ENCODE results near the gene KIF26A. TPM values are rescaled to one million over a fixed set of nuclear protein-coding genes. Genes with fewer than 3 reads are reported as not detected.
"Not testable (repeated sequence)": the region's sequence is repeated elsewhere in the genome, so short reads cannot be mapped to it uniquely, and the experiment has no call there.

Gene KIF26A
- total and polyA plus RNA-seq, 10 donors: 0.72 to 21.9 (median 9.2) TPM

- Histone ChIP-seq H3K4me1 (peaks cover 0 to 55% (median 12%) of the 10 kb centered on the region in 6 donors), H3K36me3 (no peaks in the 10 kb centered on the region), H3K9me3 (peaks cover 0 to 13% (median 10%) of the 10 kb centered on the region in 8 donors), H3K27ac (peak overlapping the region in 1 of 8 donors; percentile 52), H3K4me3 (peak overlapping the region in 1 of 8 donors; percentile 45), H3K27me3 (replicated peaks in 1 of 7) (peaks cover 0 to 54% (median 19%) of the 10 kb centered on the region in 7 donors)
- intact Hi-C loops (cut with DNase I; ENCODE audit: low total_unique reads): no loop called here
- 27 to 37% (median 31%) methylated on average over 13 to 19 of the region's 19 CpGs for WGBS, 5 donors
- DNase-seq: peak; percentile 78
- TF ChIP-seq POLR2A (IDR thresholded peaks at IDR 0.05) (no peak), CTCF (IDR thresholded peaks at IDR 0.05 in 8 of 11, conservative IDR thresholded peaks at IDR 0.05 in 3 of 11) (peak in 8 of 11 experiments; percentile 20 to 65 (median 55)), POLR2AphosphoS5 (IDR thresholded peaks at IDR 0.05) (no peak)
Measured at GRCh38 chr14:104224506-104225277, 86.3 kb downstream of the KIF26A start.

GRCh38 chr14:104225278-104226190 lies 87.1 kb downstream of the KIF26A start:
- DNase-seq: peak; percentile 62
- H3K27ac ChIP-seq; intact Hi-C loops (cut with DNase I; ENCODE audit: low total_unique reads): not testable (repeated sequence)

DNA sequence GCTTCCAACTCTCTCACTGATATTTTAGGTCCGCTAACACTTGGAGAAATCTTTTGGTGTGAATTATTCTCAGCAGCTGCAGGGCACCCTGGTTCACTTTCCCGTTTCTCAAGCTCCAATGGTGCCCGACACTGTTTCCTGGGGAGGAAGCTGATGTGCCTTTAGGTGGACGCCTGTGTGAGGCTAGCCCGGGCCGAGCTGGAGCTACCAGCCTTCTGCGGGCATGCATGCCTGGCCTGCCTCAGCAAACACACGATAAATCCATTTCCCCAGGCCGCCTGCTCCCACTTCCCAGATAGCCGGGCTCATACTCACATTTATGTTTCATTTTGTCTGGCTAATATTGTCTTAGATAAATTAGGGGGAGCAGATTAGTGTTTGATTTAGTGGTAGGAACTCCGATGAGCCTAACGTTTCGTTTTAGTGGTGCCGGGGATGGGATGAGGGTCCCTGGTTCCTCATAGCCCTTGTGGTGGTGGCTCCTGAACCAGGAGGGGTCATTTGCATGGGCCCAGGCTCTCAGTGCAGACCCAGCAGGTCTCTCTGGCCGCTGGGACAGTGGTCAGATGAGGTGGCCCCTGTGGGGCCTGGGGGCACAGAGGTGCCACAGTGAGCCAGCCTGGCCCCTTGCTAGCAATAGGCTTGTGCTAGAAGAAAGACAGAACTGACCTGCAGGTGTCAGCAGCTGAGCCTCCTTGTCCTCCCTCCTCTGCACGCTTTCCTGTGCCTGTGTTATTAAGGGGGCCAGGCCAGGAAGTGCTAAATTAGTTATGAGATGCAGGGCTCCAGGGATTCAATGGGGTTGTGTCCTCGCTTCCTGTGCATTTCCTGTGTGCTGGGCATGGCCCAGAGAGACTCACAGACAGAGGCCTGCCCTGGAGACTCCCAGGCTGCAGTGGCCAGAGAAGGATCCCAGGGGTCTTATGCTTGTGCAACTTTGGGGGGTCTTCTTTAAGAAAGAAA lies 88.3 kb downstream of the KIF26A start:
- DNase-seq: peak; percentile 61
- Histone ChIP-seq H3K4me3 (no peak overlapping the region), H3K36me3 (no peaks in the 10 kb centered on the region), H3K4me1 (peaks cover 0 to 46% (median 12%) of the 10 kb centered on the region in 6 donors), H3K9me3 (peaks cover 0 to 13% (median 10%) of the 10 kb centered on the region in 8 donors), H3K27me3 (replicated peaks in 1 of 7) (peaks cover 0 to 34% (median 10%) of the 10 kb centered on the region in 7 donors), H3K27ac (peak overlapping the region in 1 of 8 donors; percentile 14)
- TF ChIP-seq POLR2AphosphoS5 (IDR thresholded peaks at IDR 0.05) (no peak), POLR2A (IDR thresholded peaks at IDR 0.05) (no peak)
- 78 to 82% (median 80%) methylated on average over 12 to 17 of the region's 17 CpGs for WGBS, 5 donors
- intact Hi-C loops (cut with DNase I; ENCODE audit: low total_unique reads): no loop called here

More at GRCh38 chr14:104225278-104226190, 87.1 kb downstream of the KIF26A start:
- Histone ChIP-seq H3K27me3 (replicated peaks in 1 of 7) (peaks cover 0 to 45% (median 19%) of the 10 kb centered on the region in 7 donors), H3K9me3 (peaks cover 0 to 13% (median 10%) of the 10 kb centered on the region in 8 donors), H3K4me1 (peaks cover 0 to 47% (median 12%) of the 10 kb centered on the region in 6 donors)
- H3K4me3 ChIP-seq, H3K36me3 ChIP-seq: not testable (repeated sequence)
- WGBS, 5 donors: 42 to 51% (median 46%) methylated on average over 7 to 23 of the region's 28 CpGs

- TF ChIP-seq POLR2A (IDR thresholded peaks at IDR 0.05): no peak
- TF ChIP-seq POLR2AphosphoS5 (IDR thresholded peaks at IDR 0.05): no peak
- no peak for TF ChIP-seq CTCF (IDR thresholded peaks at IDR 0.05 in 8 of 11, conservative IDR thresholded peaks at IDR 0.05 in 3 of 11)
- H3K9me3 ChIP-seq: peaks cover 0 to 21% (median 13%) of the 10 kb centered on the region in 8 donors
- H3K27ac ChIP-seq: peak overlapping the region in 1 of 8 donors; percentile 14
- no peak overlapping the region for H3K4me3 ChIP-seq
- intact Hi-C loops (cut with DNase I; ENCODE audit: low total_unique reads): no loop called here
- H3K36me3 ChIP-seq: no peaks in the 10 kb centered on the region
- 61 to 78% (median 63%) methylated on average over 1 of the region's 1 CpG for whole genome bisulfite sequencing, 5 donors
- peak; percentile 16 for DNase-seq
- peaks cover 0 to 43% (median 11%) of the 10 kb centered on the region in 6 donors for H3K4me1 ChIP-seq
- peaks cover 0 to 24% (median 10%) of the 10 kb centered on the region in 7 donors for H3K27me3 ChIP-seq (replicated peaks in 1 of 7)
Measured at GRCh38 chr14:104227806-104228205, 89.4 kb downstream of the KIF26A start.
